Liver (tissue), 9 donors: Measurements from ENCODE around the gene PLEKHM2. TPM values are rescaled to one million over a fixed set of nuclear protein-coding genes. Genes with fewer than 3 reads are reported as not detected.

Experiments used
- DNase-seq: peaks from one replicate; pipeline ENCODE4 v3.0.0-alpha.2; 2017; ENCODE audit warnings: low spot score
- H3K27ac ChIP-seq, 2 donors: one replicate each; pipeline ENCODE4 v1.7.0; 2013; ENCODE audit warnings: inconsistent platforms in 2 of 2, low read length in 2 of 2, control low read depth in 1 of 2, low read depth in 1 of 2, mild to moderate bottlenecking in 1 of 2
- H3K27me3 ChIP-seq, 4 donors: one replicate each; pipeline versions ENCODE4 v1.6.1 to v1.7.0; 2013; ENCODE audit warnings: low read length in 3 of 4, inconsistent platforms in 1 of 4, mild to moderate bottlenecking in 1 of 4, moderate library complexity in 1 of 4; ENCODE audit not compliant: control insufficient read depth in 4 of 4, insufficient read depth in 4 of 4
- H3K36me3 ChIP-seq, 4 donors: one replicate each; pipeline versions ENCODE4 v1.6.1 to v1.7.0; 2013; ENCODE audit warnings: low read length in 3 of 4, mild to moderate bottlenecking in 3 of 4, low read depth in 1 of 4, moderate library complexity in 1 of 4; ENCODE audit not compliant: control insufficient read depth in 4 of 4, insufficient read depth in 3 of 4
- H3K4me1 ChIP-seq, 4 donors: one replicate each; pipeline versions ENCODE4 v1.6.1 to v1.7.0; 2013; ENCODE audit warnings: low read length in 3 of 4, mild to moderate bottlenecking in 3 of 4, moderate library complexity in 1 of 4; ENCODE audit not compliant: control insufficient read depth in 4 of 4, insufficient read depth in 4 of 4
- H3K4me3 ChIP-seq, 3 donors: one replicate each; pipeline versions ENCODE4 v1.6.1 to v1.7.0; 2013; ENCODE audit warnings: low read length in 3 of 3, control low read depth in 1 of 3, low read depth in 1 of 3, mild to moderate bottlenecking in 1 of 3
- H3K9ac ChIP-seq, 2 donors: one replicate each; pipeline ENCODE4 v1.7.0; 2013; ENCODE audit warnings: low read length in 2 of 2, mild to moderate bottlenecking in 2 of 2, moderate library complexity in 2 of 2, control low read depth in 1 of 2, low read depth in 1 of 2
- H3K9me3 ChIP-seq, 4 donors: one replicate each; pipeline versions ENCODE4 v1.6.1 to v1.7.0; 2013; ENCODE audit warnings: low read length in 3 of 4; ENCODE audit not compliant: control insufficient read depth in 4 of 4
- ATF3 ChIP-seq: IDR thresholded peaks from 2 replicates; pipeline ENCODE4 v1.6.1; 2016; ENCODE audit warnings: antibody characterized with exemption
- CTCF ChIP-seq: fragments of 150-350 bp; IDR thresholded peaks from 2 replicates; pipeline ENCODE4 v1.5.1; 2017; ENCODE audit warnings: improper control_type of control experiment, low read depth, low read length; ENCODE audit not compliant: missing input control
- FOXA2 ChIP-seq: IDR thresholded peaks from 2 replicates; pipeline ENCODE4 v1.6.1; 2016; ENCODE audit warnings: antibody characterized with exemption
- HNF4G ChIP-seq: IDR thresholded peaks from 2 replicates; pipeline ENCODE4 v1.6.1; 2016; ENCODE audit warnings: antibody characterized with exemption
- JUND ChIP-seq, 2 donors: IDR thresholded peaks; 2 replicates each; pipeline ENCODE4 v1.6.1; 2016; ENCODE audit warnings: antibody characterized with exemption in 2 of 2
- MAX ChIP-seq: IDR thresholded peaks from 2 replicates; pipeline ENCODE4 v1.6.1; 2016; ENCODE audit warnings: antibody characterized with exemption
- NR2F2 ChIP-seq: IDR thresholded peaks from 2 replicates; pipeline ENCODE4 v1.6.1; 2016; ENCODE audit warnings: antibody characterized with exemption
- RAD21 ChIP-seq, 2 donors: IDR thresholded peaks; 2 replicates each; pipeline ENCODE4 v1.6.1; 2016; ENCODE audit warnings: antibody characterized with exemption in 2 of 2, mild to moderate bottlenecking in 2 of 2
- RXRA ChIP-seq, 2 donors: IDR thresholded peaks; 2 replicates each; pipeline ENCODE4 v1.6.1; 2017 to 2018; ENCODE audit warnings: antibody characterized with exemption in 2 of 2, mild to moderate bottlenecking in 1 of 2
- TAF1 ChIP-seq: conservative IDR thresholded peaks from 2 replicates; pipeline ENCODE4 v1.6.1; 2016; ENCODE audit warnings: antibody characterized with exemption, mild to moderate bottlenecking
- YY1 ChIP-seq: IDR thresholded peaks from 2 replicates; pipeline ENCODE4 v1.6.1; 2016; ENCODE audit warnings: antibody characterized with exemption, mild to moderate bottlenecking
- WGBS: extraction: QIAGEN DNeasy Blood & Tissue Kit; methylation state at CpG from one replicate; pipeline ENCODE4 v1.1.7; 2013; 5-methylcytosine and 5-hydroxymethylcytosine counted together
- polyA plus RNA-seq, 2 donors: library from polyadenylated mRNA; stranded (reverse) in 1 of 2; unstranded in 1 of 2; fragments of 200-250 nt in 1 of 2; fragments of >200 nt in 1 of 2; fragmentation: Nextera tagmentation in 1 of 2; extraction: Ambion mirVana in 1 of 2; gene quantifications; one replicate each; pipeline versions ENCODE4 v1.2.1 to v1.2.3, GENCODE V29; 2013 to 2015
- total RNA-seq, 2 donors: library from RNA; depleted of rRNA; stranded (reverse); fragments of >200 nt; gene quantifications; one replicate each; pipeline ENCODE4 v1.2.3, GENCODE V29; 2014
- TF ChIP-seq, protein P1 (sequence below): IDR thresholded peaks from 2 replicates; pipeline ENCODE4 v1.6.1; 2016; ENCODE audit warnings: antibody characterized with exemption
- donor health status: healthy.
- donor health status: healthy.
- donor health status: healthy.
- donor health status: healthy.
- donor health status: healthy.

The PLEKHM2 gene
- total and polyA plus RNA-seq, 4 donors = 4.1 to 22.6 (median 17.0) TPM

DNA sequence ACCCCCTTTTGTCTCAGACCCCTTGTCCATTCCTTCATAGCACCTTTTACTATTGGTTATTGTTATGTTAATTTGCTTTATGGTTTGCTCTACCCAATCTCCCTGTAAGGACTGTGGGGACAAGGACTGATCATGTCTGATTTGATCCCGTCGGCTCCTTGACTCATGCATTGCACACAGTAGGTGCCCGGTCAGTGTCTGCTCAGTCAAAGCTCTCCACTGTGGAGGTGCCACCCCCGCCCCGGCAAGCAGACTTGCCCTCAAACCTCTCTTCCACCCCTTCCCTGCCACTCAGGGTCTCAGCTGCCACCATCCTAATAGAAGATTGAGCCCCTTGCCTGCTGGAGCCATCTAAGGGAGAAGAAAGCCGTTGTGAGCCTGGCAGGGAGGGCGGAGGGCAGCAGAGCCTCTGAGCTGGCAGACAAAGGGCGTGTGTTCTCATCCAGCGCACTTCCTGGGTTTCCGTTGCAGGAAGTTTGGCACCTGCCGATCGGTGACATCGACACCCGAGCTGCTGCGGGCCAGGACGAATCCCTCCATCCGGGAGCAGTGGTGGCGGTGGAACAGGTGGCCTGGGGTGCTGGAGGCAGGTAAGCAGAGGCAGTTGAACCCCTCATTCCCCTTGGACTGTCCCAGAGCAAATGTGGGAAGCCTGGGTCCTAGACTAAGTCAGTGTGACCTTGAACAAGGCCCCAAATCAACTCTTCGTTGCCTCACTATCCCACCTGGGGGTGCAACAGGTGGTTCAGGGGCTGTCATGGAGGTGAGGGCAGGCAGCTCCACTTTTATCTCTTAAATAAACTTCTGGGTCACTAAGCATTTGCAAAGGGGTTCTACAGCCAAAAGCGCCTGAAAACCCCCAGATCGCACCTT is 72.3 kb downstream of the PLEKHM2 start:
- no peaks in the 10 kb centered on the region for H3K9me3 ChIP-seq
- H3K4me1 ChIP-seq = peaks cover 0 to 6% (median 5%) of the 10 kb centered on the region in 4 donors
- no peaks in the 10 kb centered on the region for H3K36me3 ChIP-seq
- no peak overlapping the region for H3K4me3 ChIP-seq
- H3K27me3 ChIP-seq = no peaks in the 10 kb centered on the region
- WGBS = 60% methylated on average over 21 of the region's 21 CpGs
- TF ChIP-seq, protein P1, sequence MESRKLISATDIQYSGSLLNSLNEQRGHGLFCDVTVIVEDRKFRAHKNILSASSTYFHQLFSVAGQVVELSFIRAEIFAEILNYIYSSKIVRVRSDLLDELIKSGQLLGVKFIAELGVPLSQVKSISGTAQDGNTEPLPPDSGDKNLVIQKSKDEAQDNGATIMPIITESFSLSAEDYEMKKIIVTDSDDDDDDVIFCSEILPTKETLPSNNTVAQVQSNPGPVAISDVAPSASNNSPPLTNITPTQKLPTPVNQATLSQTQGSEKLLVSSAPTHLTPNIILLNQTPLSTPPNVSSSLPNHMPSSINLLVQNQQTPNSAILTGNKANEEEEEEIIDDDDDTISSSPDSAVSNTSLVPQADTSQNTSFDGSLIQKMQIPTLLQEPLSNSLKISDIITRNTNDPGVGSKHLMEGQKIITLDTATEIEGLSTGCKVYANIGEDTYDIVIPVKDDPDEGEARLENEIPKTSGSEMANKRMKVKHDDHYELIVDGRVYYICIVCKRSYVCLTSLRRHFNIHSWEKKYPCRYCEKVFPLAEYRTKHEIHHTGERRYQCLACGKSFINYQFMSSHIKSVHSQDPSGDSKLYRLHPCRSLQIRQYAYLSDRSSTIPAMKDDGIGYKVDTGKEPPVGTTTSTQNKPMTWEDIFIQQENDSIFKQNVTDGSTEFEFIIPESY = no peak
- TF ChIP-seq RXRA (IDR thresholded peaks at IDR 0.05) (no peak), NR2F2 (no peak), CTCF (no peak), HNF4G (no peak), RAD21 (IDR thresholded peaks at IDR 0.05) (no peak), YY1 (no peak), MAX (no peak)
- no peak overlapping the region for H3K27ac ChIP-seq
- no peak overlapping the region for H3K9ac ChIP-seq
- DNase-seq = no peak

- WGBS = 77% methylated on average over 9 of the region's 9 CpGs
- peaks cover 0 to 6% (median 5%) of the 10 kb centered on the region in 4 donors for H3K4me1 ChIP-seq
Measured at GRCh38 chr1:15757016-15757543, 73.0 kb downstream of the PLEKHM2 start.

DNA sequence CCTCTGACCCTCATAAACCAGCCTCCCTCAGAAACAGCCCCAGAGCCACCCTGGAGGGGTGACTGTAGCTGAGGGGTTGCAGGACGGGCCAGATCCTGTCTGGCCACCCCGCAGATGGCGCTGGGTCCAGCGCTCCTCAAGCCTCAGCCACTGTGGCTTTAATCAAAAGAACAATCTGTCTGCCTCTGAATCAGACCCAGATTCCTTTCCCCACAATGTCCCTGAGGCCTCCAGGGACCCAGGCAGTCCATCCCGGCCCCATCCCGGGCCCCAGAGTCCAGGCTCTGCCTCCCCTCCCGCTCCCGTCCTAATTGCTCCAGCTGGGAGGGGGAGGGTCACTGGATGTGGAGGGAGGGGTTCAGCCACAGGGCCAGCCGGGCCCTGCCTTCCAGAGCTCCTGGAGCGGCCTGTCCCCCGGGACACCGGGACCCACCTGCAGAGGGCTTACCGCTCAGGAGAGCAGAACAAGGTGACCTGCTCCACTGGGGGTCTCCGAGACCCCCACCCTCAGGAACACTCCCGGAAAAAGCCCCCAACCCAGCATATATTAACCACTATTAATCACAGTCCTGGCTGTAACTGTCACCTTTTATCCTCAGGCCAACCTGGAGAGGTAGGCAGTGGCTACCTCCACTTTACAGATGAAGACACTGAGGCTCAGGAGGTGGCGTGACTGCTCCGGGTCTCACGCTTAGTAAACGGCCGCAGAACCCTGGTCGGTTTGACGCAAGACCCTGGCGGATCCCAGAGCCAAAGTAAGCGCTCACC is 73.6 kb downstream of the PLEKHM2 start:
- TF ChIP-seq FOXA2 = no peak
- TF ChIP-seq, protein P1 = no peak
- no peak for TF ChIP-seq TAF1
- H3K27me3 ChIP-seq = no peaks in the 10 kb centered on the region
- no peak overlapping the region for H3K27ac ChIP-seq
- H3K9me3 ChIP-seq = no peaks in the 10 kb centered on the region
- no peak for DNase-seq
- H3K36me3 ChIP-seq = no peaks in the 10 kb centered on the region
- peaks cover 0 to 6% (median 5%) of the 10 kb centered on the region in 4 donors for H3K4me1 ChIP-seq
- H3K4me3 ChIP-seq = no peak overlapping the region
- H3K9ac ChIP-seq = no peak overlapping the region
- WGBS = 47% methylated on average over 24 of the region's 24 CpGs

More at GRCh38 chr1:15757016-15757543, 73.0 kb downstream of the PLEKHM2 start:
- Histone ChIP-seq H3K27me3 (no peaks in the 10 kb centered on the region), H3K4me3 (no peak overlapping the region), H3K9me3 (no peaks in the 10 kb centered on the region), H3K36me3 (no peaks in the 10 kb centered on the region), H3K27ac (no peak overlapping the region), H3K9ac (no peak overlapping the region)
- no peak for TF ChIP-seq ATF3
- TF ChIP-seq JUND (IDR thresholded peaks at IDR 0.05) = no peak
- no peak for DNase-seq
